H1 (cell line): ENCODE data around the gene TTLL5. TPM values are rescaled to one million over a fixed set of nuclear protein-coding genes. Genes with fewer than 3 reads are reported as not detected.

Source experiments
- CTCF ChIA-PET: fragments of 300-600 bp; sonication (Branson Sonifier 250); formaldehyde crosslinking; loops from one replicate; lab custom pipeline; 2021; ENCODE audit not compliant: partially characterized antibody; lab: Charles Lee
- POLR2A ChIA-PET: fragments of 300-600 bp; sonication (Branson Sonifier 250); formaldehyde crosslinking; loops from one replicate; lab custom pipeline; 2021; ENCODE audit warnings: inconsistent platforms; ENCODE audit not compliant: partially characterized antibody; lab: Charles Lee
- DNase-seq, 2 experiments: peaks; one replicate each; pipeline versions ENCODE4 v3.0.0 to v3.0.0-alpha.2; 2010 to 2022; ENCODE audit warnings: low spot score in 2 of 2, low read depth in 1 of 2, mixed read lengths in 1 of 2
- FAIRE-seq: peaks from 2 replicates; lab custom pipeline; 2011; peaks lifted over from hg19 to GRCh38; lab: Jason Lieb, UNC
- H2AFZ ChIP-seq: 2 replicates; pipeline ENCODE4 v1.8.1; 2012; ENCODE audit warnings: low read length, inconsistent platforms
- H2AK5ac ChIP-seq: 2 replicates; pipeline ENCODE4 v1.6.1; 2013; ENCODE audit warnings: low read depth, low read length
- H2BK120ac ChIP-seq: replicated peaks from 2 replicates; pipeline ENCODE3; 2013; ENCODE audit warnings: low read depth, low read length, inconsistent platforms
- H2BK12ac ChIP-seq: 2 replicates; pipeline ENCODE4 v1.6.1; 2013; ENCODE audit warnings: low read depth, low read length
- H2BK15ac ChIP-seq: 2 replicates; pipeline ENCODE4 v1.6.1; 2013; ENCODE audit warnings: low read length
- H2BK20ac ChIP-seq: 2 replicates; pipeline ENCODE4 v1.6.1; 2013; ENCODE audit warnings: low read length
- H2BK5ac ChIP-seq: 2 replicates; pipeline ENCODE4 v1.6.1; 2013; ENCODE audit warnings: low read depth, low read length
- H3K14ac ChIP-seq: 2 replicates; pipeline ENCODE4 v1.6.1; 2013; ENCODE audit warnings: inconsistent platforms; ENCODE audit not compliant: insufficient read length
- H3K18ac ChIP-seq: 2 replicates; pipeline ENCODE4 v1.6.1; 2013; ENCODE audit warnings: low read length; ENCODE audit errors: extremely low read depth
- H3K23ac ChIP-seq: 2 replicates; pipeline ENCODE4 v1.6.1; 2013; ENCODE audit warnings: inconsistent platforms; ENCODE audit not compliant: insufficient read length
- H3K23me2 ChIP-seq: 2 replicates; pipeline ENCODE4 v1.6.1; 2013; ENCODE audit warnings: low read depth, low read length
- H3K27ac ChIP-seq: 2 replicates; pipeline ENCODE4 v1.6.1; 2011; ENCODE audit warnings: low read depth, low read length, inconsistent platforms
- H3K27me3 ChIP-seq, 4 experiments: replicated peaks in 1 of 4; 1 replicate in 1 of 4; 2 replicates in 3 of 4; pipeline versions ENCODE4 v1.6.1 to v1.8.1; 2011 to 2013; ENCODE audit warnings: low read length in 3 of 4, mild to moderate bottlenecking in 3 of 4, inconsistent platforms in 2 of 4, mixed read lengths in 2 of 4, moderate library complexity in 1 of 4; ENCODE audit not compliant: control insufficient read depth in 3 of 4, insufficient read depth in 3 of 4; ENCODE audit errors: extremely low read depth in 1 of 4
- H3K36me3 ChIP-seq, 4 experiments: 2 replicates each; pipeline versions ENCODE4 v1.6.1 to v1.8.1; 2011 to 2013; ENCODE audit warnings: mild to moderate bottlenecking in 4 of 4, low read length in 3 of 4, moderate library complexity in 2 of 4, control low read depth in 1 of 4, inconsistent platforms in 1 of 4; ENCODE audit not compliant: insufficient read depth in 4 of 4, control insufficient read depth in 2 of 4
- H3K4ac ChIP-seq: replicated peaks from 2 replicates; pipeline ENCODE3; 2013; ENCODE audit warnings: low read length, low read depth, mixed read lengths, inconsistent platforms; ENCODE audit not compliant: insufficient read length
- H3K4me1 ChIP-seq, 4 experiments: replicated peaks in 1 of 4; 1 replicate in 1 of 4; 2 replicates in 3 of 4; pipeline versions ENCODE4 v1.6.1 to v1.8.1; 2011 to 2013; ENCODE audit warnings: low read length in 3 of 4, inconsistent platforms in 2 of 4, mixed read lengths in 1 of 4; ENCODE audit not compliant: insufficient read depth in 4 of 4, control insufficient read depth in 3 of 4
- H3K4me2 ChIP-seq, 2 experiments: 2 replicates each; pipeline versions ENCODE4 v1.6.1 to v1.8.1; 2011 to 2013; ENCODE audit warnings: low read depth in 2 of 2, low read length in 2 of 2, control low read depth in 1 of 2, inconsistent platforms in 1 of 2, mild to moderate bottlenecking in 1 of 2; ENCODE audit not compliant: insufficient read depth in 1 of 2
- H3K4me3 ChIP-seq, 4 experiments: fragments of 200-600, 300-600 bp in 1 of 4; sonication (generic), shearing (Covaris generic), sonication (Bioruptor Twin) in 1 of 4; 2 replicates each; pipeline versions ENCODE4 v1.5.1 to v1.8.1; 2011 to 2016; ENCODE audit warnings: low read length in 4 of 4, low read depth in 3 of 4, control low read depth in 2 of 4, inconsistent platforms in 2 of 4, mild to moderate bottlenecking in 2 of 4, mixed read lengths in 1 of 4, moderate library complexity in 1 of 4; ENCODE audit not compliant: insufficient read depth in 2 of 4; ENCODE audit errors: extremely low read depth in 1 of 4
- H3K56ac ChIP-seq: replicated peaks from 2 replicates; pipeline ENCODE3; 2013; ENCODE audit warnings: low read depth, mild to moderate bottlenecking, mixed read lengths, low read length, inconsistent platforms; ENCODE audit not compliant: insufficient read length
- H3K79me1 ChIP-seq: 2 replicates; pipeline ENCODE4 v1.6.1; 2013; ENCODE audit warnings: low read depth, low read length, control low read depth
- H3K79me2 ChIP-seq, 2 experiments: 2 replicates each; pipeline versions ENCODE4 v1.6.1 to v1.8.1; 2012 to 2013; ENCODE audit warnings: low read length in 2 of 2, mild to moderate bottlenecking in 2 of 2, inconsistent platforms in 1 of 2; ENCODE audit not compliant: insufficient read depth in 2 of 2, control insufficient read depth in 1 of 2
- H3K9ac ChIP-seq, 4 experiments: replicated peaks in 1 of 4; 1 replicate in 1 of 4; 2 replicates in 3 of 4; pipeline versions ENCODE4 v1.6.1 to v1.8.1; 2011 to 2013; ENCODE audit warnings: low read depth in 3 of 4, low read length in 3 of 4, control low read depth in 2 of 4, mild to moderate bottlenecking in 2 of 4, moderate library complexity in 2 of 4, inconsistent platforms in 1 of 4; ENCODE audit errors: extremely low read depth in 1 of 4
- H3K9me3 ChIP-seq, 2 experiments: 2 replicates each; pipeline versions ENCODE4 v1.6.1 to v1.8.1; 2012 to 2013; ENCODE audit warnings: mild to moderate bottlenecking in 2 of 2, moderate library complexity in 2 of 2, control low read depth in 1 of 2, inconsistent platforms in 1 of 2, low read depth in 1 of 2, low read length in 1 of 2, mixed read lengths in 1 of 2; ENCODE audit not compliant: insufficient read depth in 2 of 2
- H4K20me1 ChIP-seq, 2 experiments: replicated peaks in 1 of 2; 2 replicates each; pipeline versions ENCODE3 to v1.8.1; 2011 to 2013; ENCODE audit warnings: inconsistent platforms in 2 of 2, low read length in 2 of 2, mild to moderate bottlenecking in 1 of 2; ENCODE audit not compliant: insufficient read depth in 2 of 2, control insufficient read depth in 1 of 2
- H4K5ac ChIP-seq: 2 replicates; pipeline ENCODE4 v1.6.1; 2013; ENCODE audit warnings: low read length, low read depth, mixed read lengths, inconsistent platforms; ENCODE audit not compliant: insufficient read length
- H4K8ac ChIP-seq: 2 replicates; pipeline ENCODE4 v1.8.0; 2013; ENCODE audit warnings: mild to moderate bottlenecking, moderate library complexity, low read length, inconsistent platforms; ENCODE audit not compliant: insufficient read depth; ENCODE audit errors: extremely low read depth
- H4K91ac ChIP-seq: replicated peaks from 2 replicates; pipeline ENCODE3; 2013; ENCODE audit warnings: low read length, mixed read lengths, inconsistent platforms; ENCODE audit not compliant: insufficient read length
- CHD1 ChIP-seq: IDR thresholded peaks from 2 replicates; pipeline ENCODE4 v1.6.1; 2012; ENCODE audit warnings: low read depth, low read length, improper control_type of control experiment
- CHD2 ChIP-seq: IDR thresholded peaks from 2 replicates; pipeline ENCODE4 v1.6.1; 2012; ENCODE audit warnings: low read length, improper control_type of control experiment
- CTBP2 ChIP-seq: IDR thresholded peaks from 2 replicates; pipeline ENCODE4 v1.7.0; 2011; ENCODE audit warnings: borderline replicate concordance, mild to moderate bottlenecking, moderate library complexity, mixed read lengths, low read length; ENCODE audit not compliant: insufficient read depth, insufficient read length
- EP300 ChIP-seq, 2 experiments: IDR thresholded peaks; 1 replicate in 1 of 2; 2 replicates in 1 of 2; pipeline ENCODE4 v1.6.1; 2011 to 2012; ENCODE audit warnings: low read depth in 2 of 2, low read length in 2 of 2, mild to moderate bottlenecking in 2 of 2, borderline replicate concordance in 1 of 2, inconsistent platforms in 1 of 2, moderate library complexity in 1 of 2
- GABPA ChIP-seq: IDR thresholded peaks from 2 replicates; pipeline ENCODE4 v1.6.1; 2011; ENCODE audit warnings: mild to moderate bottlenecking, low read length, moderate library complexity, borderline replicate concordance; ENCODE audit not compliant: insufficient read depth
- HDAC2 ChIP-seq, 2 experiments: fragments of 300-600 bp in 1 of 2; sonication (generic) in 1 of 2; IDR thresholded peaks; 2 replicates each; pipeline ENCODE4 v1.6.1; 2011 to 2012; ENCODE audit warnings: low read depth in 2 of 2, low read length in 2 of 2, mild to moderate bottlenecking in 2 of 2, moderate library complexity in 2 of 2, borderline replicate concordance in 1 of 2, inconsistent platforms in 1 of 2
- SIRT6 ChIP-seq: IDR thresholded peaks from one replicate; pipeline ENCODE4 v1.7.1; 2012; ENCODE audit warnings: low read length, inconsistent platforms
- SIX5 ChIP-seq: IDR thresholded peaks from 2 replicates; pipeline ENCODE4 v1.6.1; 2011; ENCODE audit warnings: mild to moderate bottlenecking, low read depth, low read length
- TBP ChIP-seq: IDR thresholded peaks from 2 replicates; pipeline ENCODE4 v1.6.1; 2011; ENCODE audit warnings: low read depth, low read length, improper control_type of control experiment
- TCF12 ChIP-seq: IDR thresholded peaks from 2 replicates; pipeline ENCODE4 v1.6.1; 2011; ENCODE audit warnings: low read depth, mild to moderate bottlenecking, low read length
- YY1 ChIP-seq: IDR thresholded peaks from 2 replicates; pipeline ENCODE4 v1.6.1; 2011; ENCODE audit warnings: low read depth, mild to moderate bottlenecking, low read length
- WGBS, 2 experiments: shearing (Covaris generic) in 1 of 2; methylation state at CpG; one replicate each; pipeline versions ENCODE4 v1.1.6 to v1.1.7; 2013 to 2015; ENCODE audit warnings: low lambda C conversion rate in 2 of 2, mixed read lengths in 2 of 2, inconsistent platforms in 1 of 2, low coverage in 1 of 2, missing lambda C conversion rate in 1 of 2; ENCODE audit not compliant: insufficient replicate concordance in 2 of 2, insufficient coverage in 1 of 2, insufficient read length in 1 of 2; ENCODE audit errors: extremely low coverage in 1 of 2, missing lambda C conversion rate in 1 of 2; 5-methylcytosine and 5-hydroxymethylcytosine counted together
- polyA plus RNA-seq, 7 experiments: library from polyadenylated mRNA; depleted of rRNA in 3 of 7; stranded (reverse) in 5 of 7; unstranded in 2 of 7; fragments of >200 nt in 5 of 7; fragments of 200-250 nt in 2 of 7; gene quantifications; 1 replicate in 5 of 7; 2 replicates in 1 of 7; 4 replicates in 1 of 7; pipeline versions ENCODE4 v1.2.1 to v1.2.3, GENCODE V29; 2011 to 2013; ENCODE audit warnings: missing spikeins in 2 of 7, mixed read lengths in 2 of 7
- total RNA-seq: library from RNA; stranded (reverse); fragmentation: NEBNext Ultra II Directional; extraction: Animal tissue kit (Norgen Biotek cat#: 25700); gene quantifications from 2 replicates; pipeline ENCODE4 v1.2.1, GENCODE V29; 2021

TTLL5 gene
- total and polyA plus RNA-seq, 2 of the 8 experiments (the other 6 are each of a cell fraction or from before 2014, with no cell fraction given): 16.1 to 45.9 TPM

- H3K14ac ChIP-seq: no peak overlapping the region
- H3K9me3 ChIP-seq: no peaks in the 10 kb centered on the region
- no peak overlapping the region for H3K56ac ChIP-seq
- FAIRE-seq (no peak), DNase-seq (no peak)
- H2AK5ac ChIP-seq: no peak overlapping the region
- H3K4me2 ChIP-seq: no peak overlapping the region
- H4K20me1 ChIP-seq: peaks cover 0 to 3% of the 10 kb centered on the region in 2 experiments
- H3K4me1 ChIP-seq: no peaks in the 10 kb centered on the region
- no peak overlapping the region for H4K8ac ChIP-seq
- no peak overlapping the region for H2BK120ac ChIP-seq
- H3K27ac ChIP-seq: no peak overlapping the region
- H4K5ac ChIP-seq: no peak overlapping the region
- H2BK20ac ChIP-seq: no peak overlapping the region
- H3K18ac ChIP-seq: no peak overlapping the region
- CTCF ChIA-PET: interaction anchor here (1.0 to 1.8 kb wide), 4 partner anchors 9 to 242 kb away, joined by 3 to 9 read pairs (median 4); no protein-coding TSS in a partner anchor
- H3K23me2 ChIP-seq: no peaks in the 10 kb centered on the region
- no peak for TF ChIP-seq YY1
- no peak for TF ChIP-seq GABPA
- no peak for TF ChIP-seq CHD1
- no peak for TF ChIP-seq CHD2
- no peak for TF ChIP-seq EP300 (IDR thresholded peaks at IDR 0.05; ENCODE audit: borderline replicate concordance in 1 of 2, low read depth in 2 of 2, low read length in 2 of 2)
- TF ChIP-seq CTBP2: no peak
- TF ChIP-seq HDAC2 (IDR thresholded peaks at IDR 0.05; ENCODE audit: borderline replicate concordance in 1 of 2, low read depth in 2 of 2, low read length in 2 of 2): no peak
- TF ChIP-seq SIRT6: no peak
- TF ChIP-seq TBP: no peak
- no peak for TF ChIP-seq SIX5
- no peak for TF ChIP-seq TCF12
- WGBS, 2 experiments: 95% methylated on average over 2 of the region's 2 CpGs; no CpG with 5 or more reads in 1 of the 2 experiments
- no peak overlapping the region for H2BK12ac ChIP-seq
- H3K4me3 ChIP-seq: no peak overlapping the region
- H3K27me3 ChIP-seq: no peaks in the 10 kb centered on the region
- H3K79me2 ChIP-seq: no peaks in the 10 kb centered on the region
- no peak overlapping the region for H3K9ac ChIP-seq
- H3K79me1 ChIP-seq: no peaks in the 10 kb centered on the region
- no peak overlapping the region for H2BK5ac ChIP-seq
- peaks cover 2 to 28% (median 18%) of the 10 kb centered on the region in 4 experiments; a peak in 7 of 8 replicates for H3K36me3 ChIP-seq
- no peak overlapping the region for H3K4ac ChIP-seq
- no peak overlapping the region for H2BK15ac ChIP-seq
- no peak overlapping the region for H3K23ac ChIP-seq
- no peak overlapping the region for H2AFZ ChIP-seq
- POLR2A ChIA-PET: no interaction called here
- no peak overlapping the region for H4K91ac ChIP-seq
Measured at GRCh38 chr14:75720116-75720515, 59.1 kb downstream of the TTLL5 start.
